H1 (cell line): ENCODE measurements around the gene TMEM183A. TPM values are rescaled to one million over a fixed set of nuclear protein-coding genes. Genes with fewer than 3 reads are reported as not detected.

ENCODE experiments used
- CTCF ChIA-PET: fragments of 300-600 bp; sonication (Branson Sonifier 250); formaldehyde crosslinking; loops from one replicate; lab custom pipeline; 2021; ENCODE audit not compliant: partially characterized antibody; lab: Charles Lee
- POLR2A ChIA-PET: fragments of 300-600 bp; sonication (Branson Sonifier 250); formaldehyde crosslinking; loops from one replicate; lab custom pipeline; 2021; ENCODE audit warnings: inconsistent platforms; ENCODE audit not compliant: partially characterized antibody; lab: Charles Lee
- DNase-seq, 2 experiments: peaks; one replicate each; pipeline versions ENCODE4 v3.0.0 to v3.0.0-alpha.2; 2010 to 2022; ENCODE audit warnings: low spot score in 2 of 2, low read depth in 1 of 2, mixed read lengths in 1 of 2
- FAIRE-seq: peaks from 2 replicates; lab custom pipeline; 2011; peaks lifted over from hg19 to GRCh38; lab: Jason Lieb, UNC
- H2AFZ ChIP-seq: 2 replicates; pipeline ENCODE4 v1.8.1; 2012; ENCODE audit warnings: low read length, inconsistent platforms
- H2AK5ac ChIP-seq: 2 replicates; pipeline ENCODE4 v1.6.1; 2013; ENCODE audit warnings: low read depth, low read length
- H2BK120ac ChIP-seq: replicated peaks from 2 replicates; pipeline ENCODE3; 2013; ENCODE audit warnings: low read depth, low read length, inconsistent platforms
- H2BK12ac ChIP-seq: 2 replicates; pipeline ENCODE4 v1.6.1; 2013; ENCODE audit warnings: low read depth, low read length
- H2BK15ac ChIP-seq: 2 replicates; pipeline ENCODE4 v1.6.1; 2013; ENCODE audit warnings: low read length
- H2BK20ac ChIP-seq: 2 replicates; pipeline ENCODE4 v1.6.1; 2013; ENCODE audit warnings: low read length
- H2BK5ac ChIP-seq: 2 replicates; pipeline ENCODE4 v1.6.1; 2013; ENCODE audit warnings: low read depth, low read length
- H3K14ac ChIP-seq: 2 replicates; pipeline ENCODE4 v1.6.1; 2013; ENCODE audit warnings: inconsistent platforms; ENCODE audit not compliant: insufficient read length
- H3K18ac ChIP-seq: 2 replicates; pipeline ENCODE4 v1.6.1; 2013; ENCODE audit warnings: low read length; ENCODE audit errors: extremely low read depth
- H3K23ac ChIP-seq: 2 replicates; pipeline ENCODE4 v1.6.1; 2013; ENCODE audit warnings: inconsistent platforms; ENCODE audit not compliant: insufficient read length
- H3K23me2 ChIP-seq: 2 replicates; pipeline ENCODE4 v1.6.1; 2013; ENCODE audit warnings: low read depth, low read length
- H3K27ac ChIP-seq: 2 replicates; pipeline ENCODE4 v1.6.1; 2011; ENCODE audit warnings: low read depth, low read length, inconsistent platforms
- H3K27me3 ChIP-seq, 4 experiments: replicated peaks in 1 of 4; 1 replicate in 1 of 4; 2 replicates in 3 of 4; pipeline versions ENCODE4 v1.6.1 to v1.8.1; 2011 to 2013; ENCODE audit warnings: low read length in 3 of 4, mild to moderate bottlenecking in 3 of 4, inconsistent platforms in 2 of 4, mixed read lengths in 2 of 4, moderate library complexity in 1 of 4; ENCODE audit not compliant: control insufficient read depth in 3 of 4, insufficient read depth in 3 of 4; ENCODE audit errors: extremely low read depth in 1 of 4
- H3K36me3 ChIP-seq, 4 experiments: 2 replicates each; pipeline versions ENCODE4 v1.6.1 to v1.8.1; 2011 to 2013; ENCODE audit warnings: mild to moderate bottlenecking in 4 of 4, low read length in 3 of 4, moderate library complexity in 2 of 4, control low read depth in 1 of 4, inconsistent platforms in 1 of 4; ENCODE audit not compliant: insufficient read depth in 4 of 4, control insufficient read depth in 2 of 4
- H3K4ac ChIP-seq: replicated peaks from 2 replicates; pipeline ENCODE3; 2013; ENCODE audit warnings: low read length, low read depth, mixed read lengths, inconsistent platforms; ENCODE audit not compliant: insufficient read length
- H3K4me1 ChIP-seq, 4 experiments: replicated peaks in 1 of 4; 1 replicate in 1 of 4; 2 replicates in 3 of 4; pipeline versions ENCODE4 v1.6.1 to v1.8.1; 2011 to 2013; ENCODE audit warnings: low read length in 3 of 4, inconsistent platforms in 2 of 4, mixed read lengths in 1 of 4; ENCODE audit not compliant: insufficient read depth in 4 of 4, control insufficient read depth in 3 of 4
- H3K4me2 ChIP-seq, 2 experiments: 2 replicates each; pipeline versions ENCODE4 v1.6.1 to v1.8.1; 2011 to 2013; ENCODE audit warnings: low read depth in 2 of 2, low read length in 2 of 2, control low read depth in 1 of 2, inconsistent platforms in 1 of 2, mild to moderate bottlenecking in 1 of 2; ENCODE audit not compliant: insufficient read depth in 1 of 2
- H3K4me3 ChIP-seq, 4 experiments: fragments of 200-600, 300-600 bp in 1 of 4; sonication (generic), shearing (Covaris generic), sonication (Bioruptor Twin) in 1 of 4; 2 replicates each; pipeline versions ENCODE4 v1.5.1 to v1.8.1; 2011 to 2016; ENCODE audit warnings: low read length in 4 of 4, low read depth in 3 of 4, control low read depth in 2 of 4, inconsistent platforms in 2 of 4, mild to moderate bottlenecking in 2 of 4, mixed read lengths in 1 of 4, moderate library complexity in 1 of 4; ENCODE audit not compliant: insufficient read depth in 2 of 4; ENCODE audit errors: extremely low read depth in 1 of 4
- H3K56ac ChIP-seq: replicated peaks from 2 replicates; pipeline ENCODE3; 2013; ENCODE audit warnings: low read depth, mild to moderate bottlenecking, mixed read lengths, low read length, inconsistent platforms; ENCODE audit not compliant: insufficient read length
- H3K79me1 ChIP-seq: 2 replicates; pipeline ENCODE4 v1.6.1; 2013; ENCODE audit warnings: low read depth, low read length, control low read depth
- H3K79me2 ChIP-seq, 2 experiments: 2 replicates each; pipeline versions ENCODE4 v1.6.1 to v1.8.1; 2012 to 2013; ENCODE audit warnings: low read length in 2 of 2, mild to moderate bottlenecking in 2 of 2, inconsistent platforms in 1 of 2; ENCODE audit not compliant: insufficient read depth in 2 of 2, control insufficient read depth in 1 of 2
- H3K9ac ChIP-seq, 4 experiments: replicated peaks in 1 of 4; 1 replicate in 1 of 4; 2 replicates in 3 of 4; pipeline versions ENCODE4 v1.6.1 to v1.8.1; 2011 to 2013; ENCODE audit warnings: low read depth in 3 of 4, low read length in 3 of 4, control low read depth in 2 of 4, mild to moderate bottlenecking in 2 of 4, moderate library complexity in 2 of 4, inconsistent platforms in 1 of 4; ENCODE audit errors: extremely low read depth in 1 of 4
- H3K9me3 ChIP-seq, 2 experiments: 2 replicates each; pipeline versions ENCODE4 v1.6.1 to v1.8.1; 2012 to 2013; ENCODE audit warnings: mild to moderate bottlenecking in 2 of 2, moderate library complexity in 2 of 2, control low read depth in 1 of 2, inconsistent platforms in 1 of 2, low read depth in 1 of 2, low read length in 1 of 2, mixed read lengths in 1 of 2; ENCODE audit not compliant: insufficient read depth in 2 of 2
- H4K20me1 ChIP-seq, 2 experiments: replicated peaks in 1 of 2; 2 replicates each; pipeline versions ENCODE3 to v1.8.1; 2011 to 2013; ENCODE audit warnings: inconsistent platforms in 2 of 2, low read length in 2 of 2, mild to moderate bottlenecking in 1 of 2; ENCODE audit not compliant: insufficient read depth in 2 of 2, control insufficient read depth in 1 of 2
- H4K5ac ChIP-seq: 2 replicates; pipeline ENCODE4 v1.6.1; 2013; ENCODE audit warnings: low read length, low read depth, mixed read lengths, inconsistent platforms; ENCODE audit not compliant: insufficient read length
- H4K8ac ChIP-seq: 2 replicates; pipeline ENCODE4 v1.8.0; 2013; ENCODE audit warnings: mild to moderate bottlenecking, moderate library complexity, low read length, inconsistent platforms; ENCODE audit not compliant: insufficient read depth; ENCODE audit errors: extremely low read depth
- H4K91ac ChIP-seq: replicated peaks from 2 replicates; pipeline ENCODE3; 2013; ENCODE audit warnings: low read length, mixed read lengths, inconsistent platforms; ENCODE audit not compliant: insufficient read length
- BRCA1 ChIP-seq: IDR thresholded peaks from 2 replicates; pipeline ENCODE4 v1.6.1; 2012; ENCODE audit warnings: low read depth, low read length, improper control_type of control experiment
- CBX5 ChIP-seq: fragments of 300-800, 300-1000 bp; sonication (generic); IDR thresholded peaks from 2 replicates; pipeline ENCODE4 v1.7.1; 2016; ENCODE audit warnings: antibody characterized with exemption, low read length, low read depth
- CHD2 ChIP-seq: IDR thresholded peaks from 2 replicates; pipeline ENCODE4 v1.6.1; 2012; ENCODE audit warnings: low read length, improper control_type of control experiment
- FOSL1 ChIP-seq: IDR thresholded peaks from 2 replicates; pipeline ENCODE4 v1.6.1; 2011; ENCODE audit warnings: mild to moderate bottlenecking, low read depth, low read length, moderate library complexity; ENCODE audit not compliant: insufficient read depth
- HDAC2 ChIP-seq, 2 experiments: fragments of 300-600 bp in 1 of 2; sonication (generic) in 1 of 2; IDR thresholded peaks; 2 replicates each; pipeline ENCODE4 v1.6.1; 2011 to 2012; ENCODE audit warnings: low read depth in 2 of 2, low read length in 2 of 2, mild to moderate bottlenecking in 2 of 2, moderate library complexity in 2 of 2, borderline replicate concordance in 1 of 2, inconsistent platforms in 1 of 2
- POLR2A ChIP-seq, 2 experiments: IDR thresholded peaks; 1 replicate in 1 of 2; 2 replicates in 1 of 2; pipeline ENCODE4 v1.6.1; 2011; ENCODE audit warnings: low read depth in 2 of 2, low read length in 2 of 2, mild to moderate bottlenecking in 2 of 2; ENCODE audit errors: control extremely low read depth in 1 of 2
- POU5F1 ChIP-seq: IDR thresholded peaks from 2 replicates; pipeline ENCODE4 v1.6.1; 2011; ENCODE audit warnings: low read depth, mild to moderate bottlenecking, low read length, moderate library complexity
- RFX5 ChIP-seq: IDR thresholded peaks from 2 replicates; pipeline ENCODE4 v1.6.1; 2011; ENCODE audit warnings: low read depth, low read length, improper control_type of control experiment, borderline replicate concordance
- RNF2 ChIP-seq: fragments of 200-900, 300-1000 bp; sonication (generic); IDR thresholded peaks from 2 replicates; pipeline ENCODE4 v1.7.1; 2016; ENCODE audit warnings: borderline replicate concordance, low read depth, mild to moderate bottlenecking, antibody characterized with exemption, low read length; ENCODE audit not compliant: poor library complexity, severe bottlenecking; ENCODE audit errors: missing control alignments
- SAP30 ChIP-seq: fragments of 300-600 bp; sonication (generic); IDR thresholded peaks from 2 replicates; pipeline ENCODE4 v1.7.1; 2012; ENCODE audit warnings: low read length, moderate library complexity, mild to moderate bottlenecking, inconsistent platforms; ENCODE audit not compliant: insufficient read depth, insufficient replicate concordance
- SIRT6 ChIP-seq: IDR thresholded peaks from one replicate; pipeline ENCODE4 v1.7.1; 2012; ENCODE audit warnings: low read length, inconsistent platforms
- SP4 ChIP-seq: IDR thresholded peaks from 2 replicates; pipeline ENCODE4 v1.6.1; 2012; ENCODE audit warnings: low read length, inconsistent platforms
- TCF12 ChIP-seq: IDR thresholded peaks from 2 replicates; pipeline ENCODE4 v1.6.1; 2011; ENCODE audit warnings: low read depth, mild to moderate bottlenecking, low read length
- WGBS, 2 experiments: shearing (Covaris generic) in 1 of 2; methylation state at CpG; one replicate each; pipeline versions ENCODE4 v1.1.6 to v1.1.7; 2013 to 2015; ENCODE audit warnings: low lambda C conversion rate in 2 of 2, mixed read lengths in 2 of 2, inconsistent platforms in 1 of 2, low coverage in 1 of 2, missing lambda C conversion rate in 1 of 2; ENCODE audit not compliant: insufficient replicate concordance in 2 of 2, insufficient coverage in 1 of 2, insufficient read length in 1 of 2; ENCODE audit errors: extremely low coverage in 1 of 2, missing lambda C conversion rate in 1 of 2; 5-methylcytosine and 5-hydroxymethylcytosine counted together
- polyA plus RNA-seq, 7 experiments: library from polyadenylated mRNA; depleted of rRNA in 3 of 7; stranded (reverse) in 5 of 7; unstranded in 2 of 7; fragments of >200 nt in 5 of 7; fragments of 200-250 nt in 2 of 7; gene quantifications; 1 replicate in 5 of 7; 2 replicates in 1 of 7; 4 replicates in 1 of 7; pipeline versions ENCODE4 v1.2.1 to v1.2.3, GENCODE V29; 2011 to 2013; ENCODE audit warnings: missing spikeins in 2 of 7, mixed read lengths in 2 of 7
- total RNA-seq: library from RNA; stranded (reverse); fragmentation: NEBNext Ultra II Directional; extraction: Animal tissue kit (Norgen Biotek cat#: 25700); gene quantifications from 2 replicates; pipeline ENCODE4 v1.2.1, GENCODE V29; 2021
- TF ChIP-seq, protein P1 (sequence below): IDR thresholded peaks from 2 replicates; pipeline ENCODE4 v1.6.1; 2012; ENCODE audit warnings: inconsistent platforms

The TMEM183A gene
- total and polyA plus RNA-seq, 2 of the 8 experiments (the other 6 are each of a cell fraction or from before 2014, with no cell fraction given), result 107 to 173 TPM

DNA sequence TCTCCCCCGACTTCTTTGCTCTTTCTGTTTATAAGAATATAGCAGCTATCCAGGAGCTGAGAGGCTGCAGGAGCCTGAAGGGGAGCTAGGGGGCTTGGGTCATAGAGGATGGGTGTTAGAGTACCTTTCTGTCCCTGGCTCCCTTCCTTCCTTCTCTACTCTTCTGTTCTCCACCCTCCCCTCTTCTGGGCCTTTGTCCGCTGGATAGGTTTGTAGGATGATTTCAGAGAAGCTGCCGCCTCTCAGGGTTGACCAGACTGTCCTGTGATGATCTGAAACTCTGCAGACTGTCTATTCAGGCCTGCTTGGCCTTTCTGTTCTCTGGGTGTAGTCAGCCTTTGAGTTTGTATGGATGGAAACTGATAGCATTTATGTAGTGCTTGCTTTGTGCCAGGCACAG lies 45.4 kb downstream of the TMEM183A start:
- ChIA-PET POLR2A (interaction anchor here (0.7 kb wide), 1 partner anchor 45 kb away, joined by 3 read pairs; the partner anchor contains the start of gene TMEM183A), CTCF (interaction anchor here (0.7 to 49.7 kb wide), 13 partner anchors 3 to 287 kb away, joined by 3 to 1089 read pairs (median 6); partner anchors contain the start of genes ADORA1, MYOG and PPFIA4)
- no peak overlapping the region for H2BK120ac ChIP-seq
- H3K4me1 ChIP-seq, result peaks cover 13 to 34% (median 22%) of the 10 kb centered on the region in 4 experiments
- H3K56ac ChIP-seq, result no peak overlapping the region
- H3K23me2 ChIP-seq, result no peaks in the 10 kb centered on the region
- no peak overlapping the region for H3K14ac ChIP-seq
- H3K18ac ChIP-seq, result no peak overlapping the region
- H2BK15ac ChIP-seq, result no peak overlapping the region
- H3K4me2 ChIP-seq, result no peak overlapping the region
- FAIRE-seq (no peak), DNase-seq (no peak)
- H2AFZ ChIP-seq, result no peak overlapping the region
- H3K9me3 ChIP-seq, result no peaks in the 10 kb centered on the region
- H2BK12ac ChIP-seq, result no peak overlapping the region
- no peak overlapping the region for H2AK5ac ChIP-seq
- no peak overlapping the region for H2BK20ac ChIP-seq
- no peak overlapping the region for H3K27ac ChIP-seq
- 89% methylated on average over 3 of the region's 3 CpGs; no CpG with 5 or more reads in 1 of the 2 experiments for WGBS, 2 experiments
- no peak overlapping the region for H4K8ac ChIP-seq
- no peak overlapping the region for H4K5ac ChIP-seq
- no peak overlapping the region for H3K9ac ChIP-seq
- H4K91ac ChIP-seq, result no peak overlapping the region
- H3K4ac ChIP-seq, result peak overlapping the region; percentile 44
- no peaks in the 10 kb centered on the region for H3K79me1 ChIP-seq
- no peaks in the 10 kb centered on the region for H3K36me3 ChIP-seq
- H2BK5ac ChIP-seq, result no peak overlapping the region
- H3K79me2 ChIP-seq, result no peaks in the 10 kb centered on the region
- no peak overlapping the region for H3K23ac ChIP-seq
- no peaks in the 10 kb centered on the region for H3K27me3 ChIP-seq
- H3K4me3 ChIP-seq, result no peak overlapping the region
- no peaks in the 10 kb centered on the region for H4K20me1 ChIP-seq
- no peak for TF ChIP-seq HDAC2 (IDR thresholded peaks at IDR 0.05; ENCODE audit: borderline replicate concordance in 1 of 2, low read depth in 2 of 2, low read length in 2 of 2)
- no peak for TF ChIP-seq POLR2A (IDR thresholded peaks at IDR 0.05; ENCODE audit: control extremely low read depth in 1 of 2, low read depth in 2 of 2, low read length in 2 of 2)
- no peak for TF ChIP-seq BRCA1
- no peak for TF ChIP-seq RFX5
- no peak for TF ChIP-seq FOSL1
- TF ChIP-seq SAP30, result no peak
- no peak for TF ChIP-seq RNF2
- no peak for TF ChIP-seq POU5F1
- TF ChIP-seq, protein P1, sequence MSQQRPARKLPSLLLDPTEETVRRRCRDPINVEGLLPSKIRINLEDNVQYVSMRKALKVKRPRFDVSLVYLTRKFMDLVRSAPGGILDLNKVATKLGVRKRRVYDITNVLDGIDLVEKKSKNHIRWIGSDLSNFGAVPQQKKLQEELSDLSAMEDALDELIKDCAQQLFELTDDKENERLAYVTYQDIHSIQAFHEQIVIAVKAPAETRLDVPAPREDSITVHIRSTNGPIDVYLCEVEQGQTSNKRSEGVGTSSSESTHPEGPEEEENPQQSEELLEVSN, result no peak
- no peak for TF ChIP-seq SP4
- no peak for TF ChIP-seq SIRT6
- no peak for TF ChIP-seq CHD2
- no peak for TF ChIP-seq TCF12
- TF ChIP-seq CBX5, result no peak
